Fibroblast of mammary gland (primary cell): ENCODE results near the gene ZNF839.

Experiments
- DNase-seq: peaks from one replicate; pipeline ENCODE4 v3.0.0-alpha.2; 2010; ENCODE audit warnings: low read depth
- H3K4me3 ChIP-seq: 2 replicates; pipeline ENCODE4 v1.5.1; 2011; ENCODE audit warnings: low read depth, mild to moderate bottlenecking, low read length, moderate library complexity; ENCODE audit not compliant: control insufficient read depth
- CTCF ChIP-seq: conservative IDR thresholded peaks from 2 replicates; pipeline ENCODE4 v1.5.1; 2011; ENCODE audit warnings: low read depth, low read length, inconsistent platforms; ENCODE audit not compliant: control insufficient read depth, insufficient read depth

The ZNF839 gene

DNA sequence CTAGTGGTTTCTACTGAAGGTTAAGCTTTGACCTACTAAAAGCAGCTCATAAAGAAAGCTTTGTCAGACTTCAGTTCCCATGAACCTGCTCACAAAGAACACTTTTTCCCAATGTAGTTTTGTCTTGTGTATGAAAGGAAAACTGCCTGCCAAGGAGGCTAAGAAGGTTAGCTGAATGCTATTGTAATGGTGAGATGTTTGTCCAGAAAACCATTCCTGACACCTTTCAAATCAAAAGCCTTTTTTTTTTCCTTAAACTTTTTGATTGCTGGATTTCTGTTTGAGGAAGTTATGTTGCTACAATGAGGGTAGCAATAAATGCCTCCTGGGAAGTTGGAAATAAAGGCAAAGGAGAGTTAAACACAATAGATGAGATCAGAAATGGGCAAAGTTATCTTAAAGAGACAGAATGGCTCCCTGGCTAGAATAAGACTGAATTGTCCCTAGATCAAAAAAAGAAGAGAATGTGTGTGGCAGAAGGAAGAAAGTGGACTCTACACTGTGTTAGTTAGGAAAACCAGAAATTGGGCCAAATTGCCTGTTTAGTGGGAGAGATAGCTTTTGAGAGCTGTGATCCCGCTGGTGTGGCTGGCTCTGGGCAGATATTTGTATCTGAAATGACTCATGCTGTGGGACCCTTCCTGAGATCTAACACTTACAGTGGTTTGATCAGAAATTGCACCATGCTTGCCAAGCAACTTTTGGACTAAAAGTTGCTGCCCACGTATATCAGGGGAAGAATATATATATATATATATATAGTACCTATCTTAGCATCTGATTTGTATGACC lies 70.7 kb downstream of the ZNF839 start:
- no peak for TF ChIP-seq CTCF
- H3K4me3 ChIP-seq, result no peak overlapping the region
- peak; percentile 33 for DNase-seq
